AG09319 (cell line): Measurements from ENCODE around the gene RMND1.

Experiments
- DNase-seq: peaks from one replicate; pipeline ENCODE4 v3.0.0-alpha.2; 2010; ENCODE audit warnings: low read depth; ENCODE audit errors: extremely low read depth
- CTCF ChIP-seq: IDR thresholded peaks from 2 replicates; pipeline ENCODE4 v1.5.1; 2011; ENCODE audit warnings: low read depth, mild to moderate bottlenecking, inconsistent platforms, low read length, moderate library complexity

The RMND1 gene

GRCh38 chr6:151451950-151452749 lies at the start of gene RMND1:
Gene RMND1, minus strand, starts transcription at chr6:151452126. Its CDS starts 6,315 bp downstream, at chr6:151445811.
- no peak for TF ChIP-seq CTCF
- DNase-seq, result peak; percentile 100

- TF ChIP-seq CTCF, result no peak
These were observed 47.6 kb upstream of the RMND1 start for GRCh38 chr6:151499551-151499950.

GRCh38 chr6:151498327-151498726 lies 46.4 kb upstream of the RMND1 start:
- TF ChIP-seq CTCF, result no peak
- no peak for DNase-seq

More at GRCh38 chr6:151499551-151499950, 47.6 kb upstream of the RMND1 start:
- DNase-seq, result no peak

GRCh38 chr6:151497905-151498304 lies 46.0 kb upstream of the RMND1 start:
- DNase-seq, result no peak
- no peak for TF ChIP-seq CTCF

GRCh38 chr6:151495380-151495779 lies 43.5 kb upstream of the RMND1 start:
- TF ChIP-seq CTCF, result no peak
- no peak for DNase-seq

GRCh38 chr6:151494936-151495320 lies 43.0 kb upstream of the RMND1 start:
- no peak for TF ChIP-seq CTCF
- no peak for DNase-seq

GRCh38 chr6:151494235-151494935 lies 42.5 kb upstream of the RMND1 start:
- no peak for TF ChIP-seq CTCF

More at GRCh38 chr6:151494235-151494935, 42.5 kb upstream of the RMND1 start:
- DNase-seq, result no peak
